ENCODE results near the gene CCDC200. TPM values are rescaled to one million over a fixed set of nuclear protein-coding genes. Genes with fewer than 3 reads are reported as not detected.
"Not testable (repeated sequence)": the region's sequence is repeated elsewhere in the genome, so short reads cannot be mapped to it uniquely, and the experiment has no call there.

The CCDC200 gene
- total RNA-seq, 1 experiment from 2014 or later = not detected

- no peak overlapping the region for H3K27ac Mint-ChIP-seq (ENCODE audit: low read depth, unreplicated experiment)
- CTCF ChIA-PET = no interaction called here
- H3K27me3 Mint-ChIP-seq (ENCODE audit: insufficient read depth, unreplicated experiment) = no peaks in the 10 kb centered on the region
- POLR2A ChIA-PET = interaction anchor here (1.1 to 1.4 kb wide), 4 partner anchors 9 to 122 kb away, joined by 3 to 6 read pairs (median 4); partner anchors contain the start of gene NBR1
- H3K36me3 Mint-ChIP-seq (ENCODE audit: insufficient read depth, unreplicated experiment) = peaks cover 100% of the 10 kb centered on the region
- H3K4me3 Mint-ChIP-seq (ENCODE audit: unreplicated experiment) = no peak overlapping the region
- H3K4me1 Mint-ChIP-seq (ENCODE audit: insufficient read depth, unreplicated experiment) = no peaks in the 10 kb centered on the region
- TSS peak; percentile 16 for BruUV-seq (replicated peaks)
- TF ChIP-seq CTCF (IDR thresholded peaks at IDR 0.05; ENCODE audit: unreplicated experiment) = no peak
- no peak for DNase-seq (ENCODE audit: unreplicated experiment)
- H3K9me3 Mint-ChIP-seq (ENCODE audit: unreplicated experiment) = no peaks in the 10 kb centered on the region
- intact Hi-C loops (cut with micrococcal nuclease) = no loop called here
Observed at GRCh38 chr17:43193251-43193650, 35.2 kb downstream of the CCDC200 start.

DNA sequence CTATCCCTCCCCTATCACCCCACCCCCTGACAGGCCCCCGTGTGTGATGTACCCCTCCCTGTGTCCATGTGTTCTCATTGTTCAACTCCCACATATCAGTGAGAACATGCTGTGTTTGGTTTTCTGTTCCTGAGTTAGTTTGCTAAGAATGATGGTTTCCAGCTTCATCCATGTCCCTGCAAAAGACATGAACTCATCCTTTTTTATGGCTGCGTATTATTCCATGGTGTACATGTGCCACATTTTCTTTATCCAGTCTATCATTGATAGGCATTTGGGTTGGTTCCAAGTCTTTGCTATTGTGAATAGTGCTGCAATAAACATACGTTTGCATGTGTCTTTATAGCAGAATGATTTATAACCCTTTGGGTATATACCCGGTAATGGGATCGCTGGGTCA, 41.8 kb downstream of the CCDC200 start:
- H3K4me1 Mint-ChIP-seq (ENCODE audit: insufficient read depth, unreplicated experiment); intact Hi-C loops (cut with micrococcal nuclease); DNase-seq (ENCODE audit: unreplicated experiment); H3K4me3 Mint-ChIP-seq (ENCODE audit: unreplicated experiment); H3K27ac Mint-ChIP-seq (ENCODE audit: low read depth, unreplicated experiment); H3K27me3 Mint-ChIP-seq (ENCODE audit: insufficient read depth, unreplicated experiment); POLR2A ChIA-PET; H3K9me3 Mint-ChIP-seq (ENCODE audit: unreplicated experiment); BruUV-seq (replicated peaks): not testable (repeated sequence)
- CTCF ChIA-PET = interaction anchor here (0.6 to 1.0 kb wide), 3 partner anchors 24 to 153 kb away, joined by 3 to 4 read pairs (median 3); no protein-coding TSS in a partner anchor
- H3K36me3 Mint-ChIP-seq (ENCODE audit: insufficient read depth, unreplicated experiment) = peaks cover 99% of the 10 kb centered on the region

- H3K4me1 Mint-ChIP-seq (ENCODE audit: insufficient read depth, unreplicated experiment) = no peaks in the 10 kb centered on the region
- DNase-seq (ENCODE audit: unreplicated experiment) = no peak
- ChIA-PET POLR2A (no interaction called here), CTCF (interaction anchor here (0.6 kb wide), 1 partner anchor 29 kb away, joined by 3 read pairs; no protein-coding TSS in a partner anchor)
- TF ChIP-seq CTCF (IDR thresholded peaks at IDR 0.05; ENCODE audit: unreplicated experiment) = no peak
- BruUV-seq (replicated peaks) = no TSS peak
- no peaks in the 10 kb centered on the region for H3K27me3 Mint-ChIP-seq (ENCODE audit: insufficient read depth, unreplicated experiment)
- peaks cover 95% of the 10 kb centered on the region for H3K36me3 Mint-ChIP-seq (ENCODE audit: insufficient read depth, unreplicated experiment)
- no peak overlapping the region for H3K4me3 Mint-ChIP-seq (ENCODE audit: unreplicated experiment)
- intact Hi-C loops (cut with micrococcal nuclease) = no loop called here
- H3K27ac Mint-ChIP-seq (ENCODE audit: low read depth, unreplicated experiment) = no peak overlapping the region
- no peaks in the 10 kb centered on the region for H3K9me3 Mint-ChIP-seq (ENCODE audit: unreplicated experiment)
Observed at GRCh38 chr17:43183921-43184320, 44.5 kb downstream of the CCDC200 start.

GRCh38 chr17:43176119-43176570, 52.3 kb downstream of the CCDC200 start:
- no TSS peak for BruUV-seq (replicated peaks)
- no peak overlapping the region for H3K4me3 Mint-ChIP-seq (ENCODE audit: unreplicated experiment)
- peaks cover 70% of the 10 kb centered on the region for H3K36me3 Mint-ChIP-seq (ENCODE audit: insufficient read depth, unreplicated experiment)
- ChIA-PET CTCF (interaction anchor here (0.5 to 1.2 kb wide), 2 partner anchors 159 to 240 kb away, joined by 3 read pairs; no protein-coding TSS in a partner anchor), POLR2A (interaction anchor here (0.9 kb wide), 1 partner anchor 309 kb away, joined by 5 read pairs; no protein-coding TSS in a partner anchor)
- intact Hi-C loops (cut with micrococcal nuclease) = no loop called here
- peaks cover 11% of the 10 kb centered on the region for H3K4me1 Mint-ChIP-seq (ENCODE audit: insufficient read depth, unreplicated experiment)
- no peak overlapping the region for H3K27ac Mint-ChIP-seq (ENCODE audit: low read depth, unreplicated experiment)
- no peak for DNase-seq (ENCODE audit: unreplicated experiment)
- H3K9me3 Mint-ChIP-seq (ENCODE audit: unreplicated experiment) = no peaks in the 10 kb centered on the region
- TF ChIP-seq CTCF (IDR thresholded peaks at IDR 0.05; ENCODE audit: unreplicated experiment) = no peak
- H3K27me3 Mint-ChIP-seq (ENCODE audit: insufficient read depth, unreplicated experiment) = no peaks in the 10 kb centered on the region
